Measurements from ENCODE around the gene ITPKB.
"Not testable (repeated sequence)": the region's sequence is repeated elsewhere in the genome, so short reads cannot be mapped to it uniquely, and the experiment has no call there.

The ITPKB gene

DNA sequence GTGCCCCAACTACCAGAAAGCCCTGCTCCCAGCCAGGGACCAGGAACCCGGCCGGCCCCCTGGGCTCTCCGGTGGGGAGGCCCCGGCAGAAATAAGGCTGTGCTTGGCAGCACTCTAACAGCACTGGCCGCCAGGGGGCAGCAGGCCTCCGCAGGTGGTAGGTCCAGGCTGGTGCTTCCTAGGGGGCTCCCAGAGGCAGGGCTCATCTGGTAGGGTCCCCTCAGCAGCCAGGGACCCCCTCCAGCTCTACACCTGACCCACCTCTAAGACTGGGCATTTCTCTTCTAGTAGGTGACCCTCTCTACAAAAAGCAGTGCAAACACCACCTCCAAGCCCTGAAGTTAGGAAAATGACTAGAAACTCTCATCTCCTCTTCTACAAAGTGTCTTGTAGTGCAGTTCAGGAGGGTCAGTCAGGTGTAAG is 104.9 kb downstream of the ITPKB start:
- peak; percentile 86 for DNase-seq

- DNase-seq, result no peak
Observed at GRCh38 chr1:226633541-226634165, 105.4 kb downstream of the ITPKB start.

DNA sequence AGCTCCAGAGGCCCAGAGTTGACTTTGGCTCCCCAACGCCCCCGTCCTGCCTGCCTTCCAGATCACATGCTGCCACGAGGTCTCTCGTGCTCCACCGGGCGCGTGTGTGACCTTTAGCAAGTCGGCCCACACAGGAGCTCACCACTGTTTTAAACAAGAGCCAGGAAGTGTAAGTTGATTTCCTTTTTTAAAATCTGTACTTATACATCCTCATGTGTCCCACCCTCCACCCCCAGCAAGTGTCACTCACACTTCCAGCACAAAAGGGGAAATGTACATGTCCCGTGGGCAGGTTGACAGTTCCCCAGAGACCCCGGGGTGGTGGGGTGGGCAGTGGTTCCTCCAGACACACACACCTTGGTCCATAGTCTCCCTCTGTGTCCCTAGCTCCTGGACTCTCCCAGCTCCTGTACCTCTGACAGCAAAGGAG is 106.1 kb downstream of the ITPKB start:
- DNase-seq, result no peak

DNA sequence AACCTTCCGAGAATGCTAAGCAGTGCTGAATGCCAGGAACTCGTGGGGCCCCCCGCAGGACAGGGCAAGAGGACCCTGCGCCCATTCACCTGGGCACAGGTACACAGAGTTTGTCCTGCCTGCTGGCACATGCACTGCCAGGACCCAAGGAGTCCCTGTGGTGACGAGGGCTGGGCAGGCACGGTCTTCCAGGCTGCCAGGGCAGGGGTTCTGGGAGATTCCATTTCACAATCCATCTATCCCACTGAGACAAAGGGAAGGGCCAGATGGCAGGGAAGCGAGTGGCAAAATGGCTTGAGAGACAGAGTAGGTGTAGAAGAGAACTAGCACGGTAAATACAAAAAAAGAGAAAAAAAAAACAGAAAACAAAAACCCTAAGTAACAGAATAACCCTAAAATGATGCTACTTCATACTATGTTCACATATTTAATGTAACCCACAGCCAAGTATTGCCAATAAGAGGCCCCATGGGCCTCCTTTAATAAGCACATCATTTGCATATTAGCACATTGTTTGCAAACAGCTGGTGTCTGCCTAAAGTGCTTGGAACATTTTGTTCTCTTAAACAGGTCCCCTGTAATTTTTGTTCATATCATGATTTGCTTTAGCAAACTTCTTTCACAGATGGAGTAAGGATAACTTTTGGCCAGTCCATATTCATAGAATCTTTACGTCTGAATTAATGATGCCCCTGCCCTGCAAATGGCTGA is 106.8 kb downstream of the ITPKB start:
- DNase-seq, result no peak

DNA sequence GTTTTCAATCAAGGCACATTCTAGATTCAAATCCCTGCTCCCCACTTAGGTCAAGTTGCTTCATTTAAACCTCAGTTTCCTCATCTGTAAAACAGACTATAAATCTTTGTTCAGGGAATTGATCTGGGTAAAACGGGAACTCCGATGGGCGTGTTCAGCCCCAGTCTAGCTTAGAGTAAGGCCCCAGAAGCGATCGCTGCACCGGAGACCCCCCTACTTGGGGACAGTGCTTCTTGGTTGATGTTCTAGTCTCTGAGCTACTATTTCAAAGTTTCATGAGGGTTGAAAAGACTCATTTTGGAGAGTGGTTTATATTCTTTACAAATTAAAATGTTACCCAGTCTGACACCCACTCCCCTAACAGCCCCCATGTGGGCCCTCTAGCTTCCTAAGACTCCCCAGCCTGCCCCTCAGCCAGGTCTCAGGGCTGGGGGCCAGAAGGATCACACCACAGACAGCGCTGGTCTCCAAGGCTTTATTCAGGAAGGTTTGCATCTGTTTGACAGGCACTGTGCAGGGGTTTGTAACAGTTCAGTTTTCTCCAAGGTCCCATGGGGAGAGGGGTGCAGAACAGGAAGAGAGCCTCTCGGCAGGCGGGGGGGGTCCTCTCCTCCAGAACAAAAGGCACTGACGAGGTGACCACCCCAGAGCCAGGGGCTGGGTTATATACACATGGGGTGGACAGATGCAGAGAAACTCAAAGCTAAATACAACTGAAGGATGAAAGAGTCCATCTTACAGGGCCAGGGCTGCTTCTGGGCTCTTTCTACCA is 107.7 kb downstream of the ITPKB start:
- no peak for DNase-seq

- no peak for DNase-seq
Observed at GRCh38 chr1:226630592-226630991, 108.5 kb downstream of the ITPKB start.

DNA sequence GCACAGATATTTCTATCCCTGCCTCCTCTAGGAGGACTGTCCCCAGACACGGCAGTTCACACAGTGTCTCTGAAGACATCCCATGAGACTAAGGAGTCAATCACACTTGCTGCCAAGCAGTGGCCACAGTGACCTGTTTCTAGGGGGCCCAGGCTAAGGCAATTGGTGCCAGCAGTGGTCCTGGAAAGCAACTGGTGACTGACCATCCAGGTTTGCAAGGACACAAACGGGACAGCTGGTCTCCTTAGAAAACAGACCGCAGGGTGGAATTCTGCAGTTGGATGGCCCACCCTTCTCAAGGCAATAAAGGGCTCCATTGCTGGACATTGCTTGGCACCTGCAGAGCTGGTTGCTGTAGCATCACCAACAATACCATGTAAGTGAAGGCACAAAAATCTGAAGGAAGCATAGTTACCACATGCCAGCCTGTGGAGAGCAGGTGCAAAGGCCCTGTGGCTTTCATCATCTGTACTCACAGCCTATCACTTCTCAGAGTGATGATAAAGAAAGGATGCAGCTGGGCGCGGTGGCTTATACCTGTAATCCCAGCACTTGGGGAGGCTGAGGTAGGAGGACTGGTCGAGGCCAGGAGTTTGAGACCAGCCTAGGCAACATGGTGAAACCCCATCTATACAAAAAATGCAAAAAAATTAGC is 109.1 kb downstream of the ITPKB start:
- no peak for DNase-seq

GRCh38 chr1:226629210-226629895 is 109.7 kb downstream of the ITPKB start:
- no peak for DNase-seq

- DNase-seq, result no peak
Observed at GRCh38 chr1:226628612-226629155, 110.4 kb downstream of the ITPKB start.

- no peak for DNase-seq
Observed at GRCh38 chr1:226627924-226628611, 111.0 kb downstream of the ITPKB start.

DNA sequence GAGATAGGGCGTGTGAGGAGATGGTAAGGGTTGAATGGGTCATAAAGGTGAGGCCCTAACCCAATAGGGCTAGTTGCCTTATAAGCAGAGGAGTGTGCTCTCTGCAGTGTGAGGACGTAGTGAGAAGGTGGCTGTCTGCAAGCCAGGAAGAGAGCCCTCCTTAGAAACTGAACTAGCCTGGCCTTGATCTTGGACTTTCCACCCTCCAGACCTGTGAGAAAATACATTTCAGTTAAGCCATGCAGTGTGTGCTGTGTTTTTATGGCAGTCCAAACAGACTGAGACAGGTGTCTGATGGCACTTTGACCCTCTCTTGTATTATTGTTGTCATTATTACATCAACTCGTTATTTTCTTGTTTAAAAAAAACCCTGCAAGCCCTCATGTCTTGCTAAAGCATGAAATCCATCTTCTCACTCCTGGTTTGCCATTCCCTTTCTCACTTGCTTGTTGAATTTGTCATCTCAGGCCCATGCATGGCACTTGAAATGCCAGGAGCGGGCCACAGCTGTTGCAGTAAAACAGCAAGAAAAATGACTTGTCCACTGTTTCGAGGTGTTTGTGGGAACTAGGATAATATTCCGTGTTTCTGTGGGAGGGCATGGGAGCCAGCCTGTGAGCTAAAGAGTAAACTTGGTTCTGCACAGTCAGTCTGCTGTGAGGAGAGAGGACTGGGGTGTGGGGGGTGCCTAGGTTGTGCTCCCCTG is 111.9 kb downstream of the ITPKB start:
- DNase-seq, result no peak

GRCh38 chr1:226626577-226626956 is 112.5 kb downstream of the ITPKB start:
- peak; percentile 84 for DNase-seq

DNA sequence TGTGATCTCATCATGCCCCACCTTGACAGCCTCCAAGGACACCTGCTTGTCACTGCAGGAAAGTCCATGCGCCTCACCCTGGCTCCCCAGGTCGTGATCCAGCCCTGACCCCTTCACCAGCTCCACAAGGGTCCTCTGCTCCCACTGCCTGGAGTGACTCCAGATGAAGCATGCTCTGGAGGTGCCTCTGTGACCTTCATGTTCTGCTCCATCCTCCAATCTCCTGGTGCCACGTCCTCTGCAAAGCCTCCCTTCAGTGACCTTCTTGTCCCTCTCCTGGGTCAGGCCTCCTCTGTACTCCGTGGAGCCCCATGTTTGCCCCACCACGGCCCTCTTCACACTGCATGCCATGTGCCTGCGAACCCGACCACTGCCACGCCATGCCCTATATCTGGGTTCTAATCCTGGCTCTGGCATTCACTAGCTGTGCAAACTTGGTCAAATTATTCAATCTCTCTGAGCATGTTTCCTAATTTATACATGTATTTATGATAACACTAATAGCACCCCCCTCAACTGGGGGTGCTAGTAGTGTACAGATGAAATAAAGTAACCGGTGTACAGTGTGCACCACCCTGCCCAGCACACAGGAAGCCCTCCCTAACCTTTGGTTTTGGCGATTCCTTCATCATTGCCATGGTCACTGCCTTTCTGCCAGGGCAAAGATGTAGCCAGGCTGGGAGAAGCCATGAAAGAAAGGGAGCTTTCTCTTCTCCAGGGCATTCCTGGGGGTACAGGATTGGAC is 113.1 kb downstream of the ITPKB start:
- no peak for DNase-seq

GRCh38 chr1:226625326-226625725 is 113.8 kb downstream of the ITPKB start:
- DNase-seq, result no peak

GRCh38 chr1:226624526-226624925 is 114.6 kb downstream of the ITPKB start:
- no peak for DNase-seq

DNA sequence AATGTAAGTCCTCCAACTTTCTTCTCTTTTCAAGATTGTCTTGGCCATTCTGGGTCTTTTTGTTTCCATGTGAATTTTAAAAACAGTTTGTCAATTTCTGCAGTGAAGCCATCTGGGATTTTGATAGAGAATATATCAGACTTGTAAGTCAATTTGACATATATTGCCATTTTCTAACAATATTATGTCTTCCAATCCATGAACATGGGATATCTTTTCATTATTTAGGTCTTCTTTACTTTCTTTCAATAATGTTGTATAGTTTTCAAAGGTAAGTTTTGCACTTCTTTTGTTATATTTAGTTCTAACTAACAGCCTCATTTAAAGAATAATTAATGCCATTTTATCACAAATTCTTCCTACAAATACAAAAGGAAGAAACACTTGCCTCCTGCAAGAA is 117.1 kb downstream of the ITPKB start:
- no peak for DNase-seq

- no peak for DNase-seq
Observed at GRCh38 chr1:226619031-226619430, 120.1 kb downstream of the ITPKB start.

- no peak for DNase-seq
Observed at GRCh38 chr1:226618380-226618779, 120.7 kb downstream of the ITPKB start.

DNA sequence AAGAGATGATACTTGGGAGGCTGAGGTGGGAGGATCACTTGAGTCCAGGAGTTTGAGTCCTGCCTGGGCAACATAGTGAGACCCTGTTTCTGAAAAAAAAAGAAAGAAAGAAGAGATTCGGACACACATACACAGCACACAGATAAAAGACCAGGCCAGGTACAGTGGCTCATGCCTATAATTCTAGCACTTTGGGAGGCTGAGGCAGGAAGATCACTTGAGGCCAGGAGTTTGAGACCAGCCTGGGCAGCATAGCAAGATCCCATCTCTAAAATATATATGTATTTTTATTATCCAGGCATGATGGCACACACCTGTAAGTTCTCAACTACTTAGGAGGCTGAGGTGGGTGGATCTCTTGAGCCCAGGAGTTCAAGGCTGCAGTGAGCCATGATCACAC is 121.4 kb downstream of the ITPKB start:
- not testable (repeated sequence) for DNase-seq

DNA sequence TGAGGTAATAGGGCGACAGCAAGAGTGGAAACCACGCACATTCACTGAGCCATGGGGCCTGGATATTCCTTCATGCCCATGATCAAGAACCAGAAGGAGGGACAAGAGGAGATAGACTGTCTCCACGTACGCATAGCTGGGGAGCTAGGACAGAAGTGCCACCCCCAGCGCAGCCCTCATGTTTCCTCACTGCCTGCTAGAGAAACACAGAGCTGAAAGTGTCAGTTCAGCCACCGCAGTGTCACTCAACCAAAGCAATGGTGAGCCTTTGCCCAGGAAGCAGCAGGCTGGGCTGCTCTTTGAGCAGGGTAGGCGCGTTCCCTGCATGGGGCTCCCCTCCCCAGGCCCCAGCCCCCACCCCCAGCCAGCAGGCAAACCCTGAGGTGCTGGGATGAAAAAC is 122.0 kb downstream of the ITPKB start:
- DNase-seq, result no peak

- no peak for DNase-seq
Observed at GRCh38 chr1:226616636-226617035, 122.4 kb downstream of the ITPKB start.

Measured in hematopoietic multipotent progenitor cell treated with erythropoietin and hydrocortisone succinate and interleukin-3 and kit ligand, for 6 days (in vitro differentiated cells).